Suprapubic skin (tissue), 4 donors: ENCODE results near the gene PCBD2.

Source experiments
- EP300 ChIP-seq: sonication (generic); formaldehyde crosslinking; IDR thresholded peaks from one replicate; pipeline ENCODE4 v1.6.1; 2017; ENCODE audit warnings: antibody characterized with exemption
- POLR2A ChIP-seq, 2 donors: fragments of 450-650 bp; IDR thresholded peaks; one replicate each; pipeline ENCODE4 v1.6.1; 2017; ENCODE audit warnings: antibody characterized with exemption in 2 of 2, mild to moderate bottlenecking in 2 of 2, moderate library complexity in 2 of 2
- POLR2AphosphoS5 ChIP-seq, 3 donors: sonication (generic); formaldehyde crosslinking; IDR thresholded peaks; one replicate each; pipeline ENCODE4 v1.6.1; 2017; ENCODE audit warnings: antibody characterized with exemption in 3 of 3
- TF ChIP-seq, protein P1 (sequence below), 2 donors: fragments of 200-600 bp in 1 of 2; fragments of 450-650 bp in 1 of 2; sonication (generic) in 1 of 2; IDR thresholded peaks; one replicate each; pipeline ENCODE4 v1.5.1; 2016 to 2019; ENCODE audit warnings: antibody characterized with exemption in 2 of 2, mild to moderate bottlenecking in 1 of 2, moderate library complexity in 1 of 2

DNA sequence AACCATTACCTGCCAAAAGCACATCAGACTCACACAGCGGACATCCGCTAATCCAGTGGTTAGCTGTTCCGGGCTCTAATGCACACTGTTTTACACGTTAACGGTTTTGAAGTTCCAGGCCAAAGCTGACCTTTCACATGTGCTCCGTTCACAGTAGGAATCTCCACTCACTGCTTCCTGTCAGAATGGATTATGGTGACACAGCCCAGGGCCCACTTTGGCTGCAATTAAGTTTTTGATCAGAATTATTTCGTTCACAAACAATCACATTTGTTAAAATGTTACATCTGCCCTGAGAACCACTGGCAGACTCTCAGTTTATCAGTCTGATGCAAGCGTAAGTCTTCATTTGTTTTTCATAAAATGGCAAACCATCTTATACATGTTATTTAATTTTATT, 32.6 kb downstream of the PCBD2 start:
- TF ChIP-seq, protein P1, sequence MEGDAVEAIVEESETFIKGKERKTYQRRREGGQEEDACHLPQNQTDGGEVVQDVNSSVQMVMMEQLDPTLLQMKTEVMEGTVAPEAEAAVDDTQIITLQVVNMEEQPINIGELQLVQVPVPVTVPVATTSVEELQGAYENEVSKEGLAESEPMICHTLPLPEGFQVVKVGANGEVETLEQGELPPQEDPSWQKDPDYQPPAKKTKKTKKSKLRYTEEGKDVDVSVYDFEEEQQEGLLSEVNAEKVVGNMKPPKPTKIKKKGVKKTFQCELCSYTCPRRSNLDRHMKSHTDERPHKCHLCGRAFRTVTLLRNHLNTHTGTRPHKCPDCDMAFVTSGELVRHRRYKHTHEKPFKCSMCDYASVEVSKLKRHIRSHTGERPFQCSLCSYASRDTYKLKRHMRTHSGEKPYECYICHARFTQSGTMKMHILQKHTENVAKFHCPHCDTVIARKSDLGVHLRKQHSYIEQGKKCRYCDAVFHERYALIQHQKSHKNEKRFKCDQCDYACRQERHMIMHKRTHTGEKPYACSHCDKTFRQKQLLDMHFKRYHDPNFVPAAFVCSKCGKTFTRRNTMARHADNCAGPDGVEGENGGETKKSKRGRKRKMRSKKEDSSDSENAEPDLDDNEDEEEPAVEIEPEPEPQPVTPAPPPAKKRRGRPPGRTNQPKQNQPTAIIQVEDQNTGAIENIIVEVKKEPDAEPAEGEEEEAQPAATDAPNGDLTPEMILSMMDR (IDR thresholded peaks at IDR 0.05), result no peak
- TF ChIP-seq EP300 (no peak), POLR2A (IDR thresholded peaks at IDR 0.05) (no peak), POLR2AphosphoS5 (IDR thresholded peaks at IDR 0.05) (no peak)
